GM19455 (cell line): ENCODE data around the gene B3GAT1.
"Not testable (repeated sequence)": the region's sequence is repeated elsewhere in the genome, so short reads cannot be mapped to it uniquely, and the experiment has no call there.

ENCODE experiments used
- ATAC-seq: cut with Tn5 transposase; IDR thresholded peaks from one replicate; pipeline ENCODE4 v1.9.1; 2021; ENCODE audit not compliant: unreplicated experiment

Gene B3GAT1

DNA sequence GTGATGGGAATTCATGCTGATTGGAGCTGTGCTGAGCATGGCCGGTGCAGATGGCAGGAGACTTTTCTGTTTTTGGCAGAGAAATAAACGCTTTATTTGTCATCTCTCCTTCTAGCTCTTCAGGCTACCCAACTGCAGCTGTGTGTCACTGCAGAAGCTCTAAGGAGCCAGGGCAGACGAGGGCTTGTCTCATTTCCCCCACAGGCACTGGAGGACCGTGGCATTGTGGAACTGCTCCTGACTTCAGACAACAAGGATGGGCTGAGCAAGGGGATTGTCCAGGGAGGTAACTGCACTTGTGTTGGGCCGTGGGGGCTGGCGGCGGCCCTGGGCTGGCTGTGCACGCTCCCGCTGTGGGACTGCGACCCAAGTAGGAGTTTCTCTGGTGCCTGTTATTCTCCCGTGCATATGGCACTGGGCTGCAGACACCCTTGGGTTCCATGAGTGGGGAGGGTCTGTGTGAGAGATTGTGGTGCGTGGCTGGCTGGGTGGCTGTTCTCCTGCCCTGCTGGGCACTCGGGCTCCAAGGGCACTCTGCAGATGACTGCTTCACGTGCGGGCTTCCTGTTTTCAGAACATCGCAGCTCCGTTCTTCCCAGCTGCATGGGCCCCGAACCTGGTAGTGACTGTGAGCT is 53.1 kb downstream of the B3GAT1 start:
- ATAC-seq, result no peak

- ATAC-seq, result no peak
Measured at GRCh38 chr11:134358165-134358855, 53.7 kb downstream of the B3GAT1 start.

DNA sequence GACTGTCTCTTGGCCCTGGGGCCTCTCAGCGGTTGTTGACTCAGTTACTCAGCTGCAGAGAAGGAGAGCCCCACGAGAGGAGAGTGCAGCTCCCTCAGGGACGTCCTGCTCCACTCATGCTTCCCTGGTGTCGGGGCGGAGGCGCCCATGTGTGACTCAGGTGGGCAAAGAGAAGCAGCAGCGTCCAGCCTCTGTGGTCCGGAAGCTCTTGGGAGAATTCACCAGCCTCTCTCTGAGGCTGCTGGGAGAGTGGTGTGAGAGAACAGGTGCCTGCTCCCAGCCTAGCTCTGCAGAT is 54.5 kb downstream of the B3GAT1 start:
- no peak for ATAC-seq

DNA sequence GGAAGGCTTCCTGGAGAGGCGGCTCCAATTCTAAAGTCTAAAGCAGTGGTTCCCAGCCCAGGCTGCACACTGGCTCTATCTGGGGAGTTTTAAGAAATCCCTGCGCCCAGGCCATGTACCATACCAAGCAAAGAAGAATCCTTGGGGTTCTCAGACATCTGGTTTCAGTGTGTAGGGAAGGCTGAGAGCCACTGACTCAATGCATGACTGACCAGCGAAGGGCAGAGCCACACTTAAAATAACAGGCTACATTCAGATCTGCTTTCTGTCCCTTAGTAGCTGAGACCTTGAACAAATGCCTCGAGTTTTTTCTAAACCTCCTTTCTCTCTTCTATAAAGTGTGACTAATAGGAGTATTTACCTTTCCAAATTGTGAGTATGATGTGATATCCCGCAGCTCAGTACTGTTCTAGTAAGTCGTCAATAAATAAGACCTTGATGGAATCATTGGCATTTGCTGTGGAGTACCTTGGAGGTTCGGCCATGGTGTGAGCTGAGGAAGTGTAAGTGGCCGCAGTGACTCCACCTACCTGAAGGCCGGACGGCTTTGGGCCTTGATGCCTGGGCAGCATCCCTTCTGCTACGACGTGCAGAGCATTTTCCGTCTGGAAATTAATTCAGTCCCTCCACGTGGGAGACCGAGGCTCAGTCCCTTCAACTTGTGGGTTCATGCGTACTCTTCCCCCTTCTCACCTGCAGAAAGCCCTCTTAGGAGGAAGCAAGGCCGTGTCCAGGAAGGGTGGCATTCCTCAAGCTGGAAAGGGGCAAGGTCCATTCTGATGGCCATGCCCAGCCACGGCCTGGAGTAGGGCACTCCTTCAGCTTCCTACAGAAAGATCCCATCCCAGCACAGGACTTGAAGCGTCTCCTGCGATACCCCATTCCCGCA is 55.1 kb downstream of the B3GAT1 start:
- no peak for ATAC-seq

DNA sequence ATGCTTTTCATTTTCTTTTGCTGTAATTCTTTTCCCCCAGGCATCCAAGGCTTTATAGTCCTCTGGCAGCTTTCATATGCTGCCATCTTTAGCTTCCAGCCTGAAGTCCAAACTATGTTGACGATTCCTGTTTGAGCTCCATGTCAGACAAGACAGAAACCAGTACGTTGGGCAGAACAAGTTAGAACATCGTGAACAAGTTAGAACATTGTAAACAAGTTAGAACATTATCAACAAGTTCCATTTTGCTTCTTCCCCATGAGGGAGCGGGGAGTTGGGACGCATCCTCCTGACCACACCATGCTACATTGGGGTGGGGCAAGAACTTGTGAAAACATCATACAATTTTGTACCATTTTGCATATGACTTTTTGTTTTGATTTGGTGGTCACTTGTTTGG is 56.4 kb downstream of the B3GAT1 start:
- no peak for ATAC-seq

DNA sequence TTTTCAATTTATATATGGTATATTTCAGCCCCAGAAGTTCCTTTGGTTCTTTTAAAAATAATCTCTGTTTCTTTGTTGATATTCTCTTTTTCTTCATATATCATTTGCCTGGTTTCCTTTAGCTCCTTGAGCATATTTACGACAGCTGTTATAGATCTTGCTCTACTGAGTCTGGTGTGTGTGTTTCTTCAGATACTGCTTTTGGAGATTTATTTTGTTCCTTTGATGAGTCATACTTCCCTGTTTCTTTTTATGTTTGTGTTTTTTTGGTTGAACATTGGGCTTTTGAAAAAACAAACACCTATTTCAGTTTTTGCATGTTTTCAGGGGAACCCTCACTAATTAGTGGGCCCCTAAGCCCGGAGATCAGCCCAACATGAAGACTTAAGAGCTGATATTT is 56.9 kb downstream of the B3GAT1 start:
- ATAC-seq, result no peak

DNA sequence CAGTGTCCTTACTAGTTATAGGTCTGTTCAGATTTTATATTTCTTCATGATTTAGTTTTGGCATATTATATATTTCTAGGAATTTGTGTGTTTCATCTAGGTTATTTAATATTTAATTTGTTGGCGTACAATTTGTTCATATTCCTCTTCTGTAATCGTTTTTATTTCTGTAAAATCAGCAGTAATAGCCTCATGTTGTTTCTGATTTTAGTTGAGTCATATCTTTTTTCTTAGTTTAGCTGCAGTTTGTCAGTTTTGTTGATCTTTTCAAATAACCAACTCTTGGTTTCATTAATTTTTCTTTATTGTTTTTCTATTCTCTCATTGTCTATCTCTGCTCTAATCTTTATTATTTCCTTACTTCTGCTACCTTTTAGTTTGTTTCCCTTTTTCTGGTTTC is 59.9 kb downstream of the B3GAT1 start:
- ATAC-seq, result no peak

DNA sequence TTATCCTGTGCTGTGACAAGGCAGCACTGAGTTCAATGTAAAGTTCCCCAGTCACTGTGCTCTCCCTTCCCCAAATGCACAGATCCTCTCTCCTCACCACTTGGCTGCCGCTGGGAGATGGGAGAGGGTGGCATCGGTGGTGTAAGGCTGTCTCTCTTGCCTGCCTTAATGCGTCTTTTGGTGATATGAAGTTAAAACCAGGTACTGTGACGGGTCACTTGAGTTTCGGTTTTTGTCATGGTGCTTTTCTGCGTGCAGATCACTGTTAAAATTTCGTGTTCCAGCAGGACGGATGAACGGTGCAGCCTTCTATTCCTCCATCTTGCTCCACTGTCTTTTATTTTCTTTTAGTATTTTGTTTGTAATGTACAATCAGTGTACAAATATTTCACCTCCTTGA is 61.7 kb downstream of the B3GAT1 start:
- ATAC-seq, result no peak

DNA sequence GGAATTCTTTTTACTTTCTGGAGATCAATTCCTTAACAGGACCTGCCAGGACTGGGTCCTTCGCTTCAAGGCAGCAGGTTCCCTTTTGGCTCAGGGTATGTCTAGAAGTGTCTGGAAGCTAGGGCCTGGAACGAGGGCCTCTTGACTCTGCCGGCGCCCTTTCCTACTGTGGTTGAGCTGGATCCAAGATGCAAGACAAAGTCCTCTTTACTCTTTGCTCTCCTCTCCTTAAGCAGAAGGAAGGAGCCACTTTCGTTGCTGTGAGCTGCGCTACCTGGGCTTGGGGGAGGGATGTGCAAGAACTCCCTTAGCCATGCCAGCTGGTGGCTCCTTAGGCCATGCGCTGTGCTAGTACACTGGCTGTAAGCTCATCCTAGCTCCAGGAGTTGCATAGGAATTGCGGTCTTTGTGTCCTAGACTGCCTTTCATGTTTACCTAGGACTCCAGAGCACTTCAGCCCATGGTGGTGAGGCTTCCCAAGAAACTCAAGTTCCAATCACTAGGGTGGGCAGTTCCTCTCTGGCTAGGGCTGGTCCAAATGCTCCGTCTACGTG is 62.2 kb downstream of the B3GAT1 start:
- ATAC-seq, result no peak

- no peak for ATAC-seq
Measured at GRCh38 chr11:134349109-134349801, 62.8 kb downstream of the B3GAT1 start.

- no peak for ATAC-seq
Measured at GRCh38 chr11:134347441-134347840, 64.6 kb downstream of the B3GAT1 start.

DNA sequence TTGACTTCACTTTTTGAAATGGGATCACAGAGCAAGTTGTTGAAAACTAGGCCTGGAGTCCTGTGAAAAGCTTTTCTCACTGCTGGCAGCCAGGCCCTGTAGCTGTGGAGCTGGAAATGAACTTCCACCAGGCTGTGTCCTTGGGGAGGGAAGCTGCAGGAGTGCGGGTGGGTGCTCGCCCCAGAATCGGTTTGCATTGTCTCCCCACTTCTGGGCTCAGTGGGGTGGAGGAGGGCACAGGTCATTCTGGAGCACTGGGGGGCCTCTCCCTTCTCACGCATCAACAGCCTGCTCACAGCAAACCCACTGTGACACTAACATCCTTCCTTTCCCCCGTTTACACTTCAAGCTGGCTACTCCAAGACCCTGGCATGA is 65.1 kb downstream of the B3GAT1 start:
- ATAC-seq, result no peak

- ATAC-seq, result no peak
Measured at GRCh38 chr11:134346101-134346975, 65.7 kb downstream of the B3GAT1 start.

- ATAC-seq, result no peak
Measured at GRCh38 chr11:134345237-134345550, 66.8 kb downstream of the B3GAT1 start.

DNA sequence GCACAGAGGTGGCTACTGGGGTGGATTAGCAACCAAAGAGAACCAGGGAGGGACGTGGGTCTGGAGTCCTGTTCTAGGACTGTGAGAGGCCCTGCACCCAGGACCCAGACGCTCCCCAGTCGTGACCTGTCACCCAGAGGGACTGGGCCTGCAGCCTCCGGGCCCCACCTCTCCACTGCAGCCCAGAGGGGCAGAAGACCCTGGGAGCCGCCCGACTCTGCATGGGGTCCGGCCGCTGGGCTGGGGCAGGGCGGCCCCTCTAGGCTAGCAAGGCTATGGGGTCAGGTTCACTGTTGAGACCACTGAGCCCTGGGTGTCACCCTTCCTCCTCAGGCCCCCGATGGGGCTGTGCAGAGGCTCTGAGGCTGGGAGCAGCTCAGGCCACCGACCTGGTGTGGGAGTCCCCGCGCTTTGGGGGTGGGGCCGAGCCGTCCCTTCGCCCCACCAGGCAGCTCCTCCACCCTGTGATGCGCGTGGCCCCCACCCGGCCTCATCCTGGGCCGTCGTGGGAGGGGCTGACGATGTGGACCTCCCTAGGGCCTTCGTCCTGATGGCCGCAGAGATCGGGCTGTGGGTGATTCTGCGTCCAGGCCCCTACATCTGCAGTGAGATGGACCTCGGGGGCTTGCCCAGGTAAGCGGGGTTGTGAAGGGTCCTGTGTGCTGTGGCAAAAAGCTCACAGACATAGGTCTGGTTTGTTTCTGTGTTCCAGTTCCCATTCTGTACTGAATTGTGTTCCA is 67.4 kb downstream of the B3GAT1 start:
- not testable (repeated sequence) for ATAC-seq

DNA sequence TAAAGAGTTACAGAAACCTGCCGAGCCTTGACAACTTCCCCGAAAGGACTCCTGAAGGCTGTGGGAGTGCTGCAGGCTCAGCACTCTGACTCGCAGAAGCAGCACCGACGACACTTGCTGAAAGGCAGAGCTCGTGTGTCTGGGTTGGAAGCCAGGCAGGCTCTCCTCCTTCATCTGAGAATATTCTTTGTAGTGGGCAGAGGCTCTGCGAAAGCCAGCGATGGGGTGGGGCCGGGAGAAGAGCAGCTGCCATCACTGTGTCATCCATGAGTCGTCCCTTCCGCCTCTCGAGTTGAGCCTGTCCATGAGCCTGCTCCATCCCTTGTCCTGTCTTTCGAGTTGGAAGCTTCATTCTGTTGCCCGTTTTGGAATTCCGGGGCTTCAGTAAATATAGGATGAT is 68.4 kb downstream of the B3GAT1 start:
- ATAC-seq, result no peak

- no peak for ATAC-seq
Measured at GRCh38 chr11:134342572-134343340, 69.3 kb downstream of the B3GAT1 start.

- ATAC-seq, result no peak
Measured at GRCh38 chr11:134341805-134342571, 70.1 kb downstream of the B3GAT1 start.
